ENCODE measurements around the gene STRA8.

The STRA8 gene

DNA sequence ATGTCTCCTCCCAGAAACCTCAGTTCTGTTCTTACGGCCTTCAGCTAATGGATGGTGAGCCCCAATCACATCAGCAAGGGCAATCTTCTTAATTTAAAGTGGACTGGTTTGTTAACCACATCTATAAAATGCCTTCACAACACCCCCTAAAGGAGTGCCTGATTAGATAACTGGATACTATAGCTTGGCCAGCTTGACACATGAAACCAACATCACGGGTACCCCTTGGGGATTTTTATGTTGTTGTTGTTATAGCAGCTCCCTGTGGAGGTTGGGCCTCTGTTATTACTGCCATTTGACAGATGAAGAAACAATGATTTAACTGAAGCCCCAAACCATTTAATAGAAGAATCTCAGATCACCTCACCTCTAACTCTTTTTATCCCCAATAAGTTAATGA lies 26.8 kb downstream of the STRA8 start:
- Histone ChIP-seq H3K4me1 (ENCODE audit: insufficient read depth, low read length) (peaks cover 26% of the 10 kb centered on the region), H3K27me3 (ENCODE audit: control insufficient read depth in 1 of 2, insufficient read depth in 2 of 2, low read length in 2 of 2) (no peaks in the 10 kb centered on the region), H3K9me3 (ENCODE audit: low read length) (no peaks in the 10 kb centered on the region), H3K36me3 (ENCODE audit: insufficient read depth, low read length) (no peaks in the 10 kb centered on the region), H3K9ac (ENCODE audit: low read length) (no peak overlapping the region), H3K4me3 (ENCODE audit: low read depth in 1 of 2, low read length in 2 of 2) (no peak overlapping the region), H3K27ac (ENCODE audit: low read depth, low read length) (no peak overlapping the region)

DNA sequence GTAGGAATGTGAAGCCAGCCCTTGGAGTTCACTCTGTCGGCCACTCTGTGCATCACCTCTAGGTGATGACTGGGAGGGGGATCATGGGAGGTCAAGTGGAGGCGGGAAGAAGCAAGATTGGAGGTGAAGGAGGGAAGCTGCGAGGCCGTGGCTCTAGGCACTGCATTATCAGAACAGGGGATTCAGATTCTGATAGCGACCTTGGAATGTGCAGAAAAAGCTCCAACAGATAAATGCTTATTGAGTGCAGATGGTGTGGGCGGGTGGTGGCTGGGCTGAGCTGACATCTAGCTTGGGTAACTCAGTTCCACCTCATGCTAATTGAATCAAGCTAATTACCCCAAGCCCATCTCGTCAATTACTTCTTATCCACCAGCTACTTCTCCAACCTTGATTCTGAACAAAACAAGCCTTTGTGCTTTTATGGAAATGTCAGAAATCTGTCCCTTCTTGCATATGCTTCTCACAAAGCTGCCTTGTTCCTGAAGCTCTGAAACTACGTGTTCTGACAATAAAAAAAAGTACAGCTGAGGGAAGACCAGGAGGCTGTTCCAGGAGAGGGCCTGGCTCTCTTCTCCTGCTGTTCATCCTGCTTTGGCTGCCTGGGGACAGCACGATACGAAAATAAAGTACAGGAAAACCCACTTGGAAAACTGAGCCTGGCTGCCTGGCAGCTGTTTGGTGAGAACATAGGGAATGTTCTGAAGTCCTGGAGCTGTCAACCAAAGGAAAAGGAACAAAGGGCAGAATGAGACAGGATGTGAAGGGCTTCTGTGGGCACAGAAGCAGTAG lies 27.5 kb downstream of the STRA8 start:
- Histone ChIP-seq H3K9ac (ENCODE audit: low read length) (no peak overlapping the region), H3K36me3 (ENCODE audit: insufficient read depth, low read length) (no peaks in the 10 kb centered on the region), H3K9me3 (ENCODE audit: low read length) (no peaks in the 10 kb centered on the region), H3K4me3 (ENCODE audit: low read depth in 1 of 2, low read length in 2 of 2) (no peak overlapping the region), H3K27ac (ENCODE audit: low read depth, low read length) (no peak overlapping the region), H3K4me1 (ENCODE audit: insufficient read depth, low read length) (peaks cover 26% of the 10 kb centered on the region), H3K27me3 (ENCODE audit: control insufficient read depth in 1 of 2, insufficient read depth in 2 of 2, low read length in 2 of 2) (no peaks in the 10 kb centered on the region)

DNA sequence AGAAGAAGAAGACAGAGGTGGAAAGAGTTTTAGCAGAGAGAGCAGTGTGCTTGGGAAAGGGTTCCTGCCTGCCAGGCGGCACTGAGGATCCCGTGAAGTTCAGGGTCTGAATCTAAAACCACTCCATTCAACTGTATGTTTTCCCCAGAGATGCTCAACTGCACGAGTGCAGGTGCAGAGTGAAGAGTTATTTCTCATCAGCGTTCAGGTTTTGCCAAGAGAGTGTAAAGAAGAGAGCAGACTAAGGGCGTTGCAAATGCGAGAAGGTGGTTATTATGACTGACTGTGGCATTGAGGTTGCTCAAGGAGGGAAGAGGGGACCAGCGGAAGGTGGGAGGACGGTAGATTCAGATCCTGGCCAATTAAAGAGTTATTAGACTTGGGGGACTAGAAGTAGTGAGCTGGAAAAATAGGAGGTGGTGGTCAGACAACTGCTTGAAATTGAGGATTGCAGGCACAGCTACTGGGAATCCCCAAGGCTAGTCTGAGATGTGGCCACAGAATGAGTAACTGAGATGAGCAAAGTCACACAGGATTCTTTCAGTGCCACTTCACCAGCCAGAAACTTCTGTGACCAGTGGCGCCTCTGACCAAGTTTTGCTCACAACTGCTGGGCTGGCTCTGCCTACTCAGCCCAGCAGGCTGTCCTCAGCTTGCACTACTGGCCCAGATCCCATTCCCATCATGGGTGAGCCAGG lies 29.1 kb downstream of the STRA8 start:
- no peak overlapping the region for H3K27ac ChIP-seq (ENCODE audit: low read depth, low read length)
- no peaks in the 10 kb centered on the region for H3K36me3 ChIP-seq (ENCODE audit: insufficient read depth, low read length)
- no peak overlapping the region for H3K9ac ChIP-seq (ENCODE audit: low read length)
- no peak overlapping the region for H3K4me3 ChIP-seq (ENCODE audit: low read depth in 1 of 2, low read length in 2 of 2)
- no peaks in the 10 kb centered on the region for H3K9me3 ChIP-seq (ENCODE audit: low read length)
- H3K27me3 ChIP-seq (ENCODE audit: control insufficient read depth in 1 of 2, insufficient read depth in 2 of 2, low read length in 2 of 2): no peaks in the 10 kb centered on the region
- H3K4me1 ChIP-seq (ENCODE audit: insufficient read depth, low read length): peaks cover 26% of the 10 kb centered on the region

DNA sequence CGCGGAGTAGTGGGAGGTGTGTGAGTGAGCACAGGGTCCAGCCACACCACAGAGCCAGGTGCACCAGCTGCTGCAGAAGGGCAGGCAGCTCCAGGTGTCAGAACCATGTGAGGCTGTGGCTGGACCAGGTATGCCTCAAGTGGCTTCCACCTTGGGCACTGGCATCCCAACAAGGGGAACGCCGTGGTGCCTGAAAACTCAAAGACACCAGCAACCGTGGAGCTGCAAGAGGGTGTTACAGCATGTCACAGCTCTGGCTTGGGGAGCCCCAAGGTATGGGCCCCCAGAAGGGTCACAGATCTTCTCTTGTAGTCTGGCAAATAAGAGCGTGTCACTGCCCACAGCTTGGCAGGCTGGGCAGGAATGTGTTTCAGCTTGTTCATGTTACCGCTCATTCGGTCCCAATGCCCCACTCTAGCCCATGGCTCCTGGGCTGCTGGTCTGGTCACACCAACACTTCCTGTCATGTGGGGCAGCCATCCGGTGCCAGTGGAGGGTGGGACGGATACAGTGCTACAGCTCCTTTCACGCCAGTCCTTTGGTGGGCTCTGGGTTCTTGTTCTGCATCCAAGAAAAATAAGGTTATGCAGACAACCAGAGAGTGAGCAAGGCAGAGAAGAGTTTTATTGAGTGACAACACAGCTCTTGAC lies 29.8 kb downstream of the STRA8 start:
- no peaks in the 10 kb centered on the region for H3K36me3 ChIP-seq (ENCODE audit: insufficient read depth, low read length)
- H3K9me3 ChIP-seq (ENCODE audit: low read length): no peaks in the 10 kb centered on the region
- H3K9ac ChIP-seq (ENCODE audit: low read length): no peak overlapping the region
- no peak overlapping the region for H3K27ac ChIP-seq (ENCODE audit: low read depth, low read length)
- H3K27me3 ChIP-seq (ENCODE audit: control insufficient read depth in 1 of 2, insufficient read depth in 2 of 2, low read length in 2 of 2): no peaks in the 10 kb centered on the region
- no peak overlapping the region for H3K4me3 ChIP-seq (ENCODE audit: low read depth in 1 of 2, low read length in 2 of 2)
- peaks cover 26% of the 10 kb centered on the region for H3K4me1 ChIP-seq (ENCODE audit: insufficient read depth, low read length)

DNA sequence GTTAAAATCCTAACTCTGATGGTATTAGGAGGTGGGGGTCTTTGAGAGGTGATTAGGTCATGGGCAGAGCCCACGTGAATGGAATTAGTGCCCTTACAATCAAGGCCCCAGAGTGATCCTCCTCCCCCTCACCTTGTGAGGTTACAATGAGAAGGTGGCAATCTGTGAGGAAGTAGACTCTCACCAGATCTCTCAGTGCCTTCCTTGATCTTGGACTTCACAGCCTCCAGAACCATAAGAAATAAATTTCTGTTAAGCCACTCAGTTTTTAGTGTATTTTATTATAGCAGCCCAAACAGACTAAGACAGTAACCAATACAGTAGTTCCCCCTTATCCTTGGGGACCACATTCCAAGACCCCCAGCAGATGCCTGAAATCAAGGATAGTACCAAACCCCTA lies 32.0 kb downstream of the STRA8 start:
- Histone ChIP-seq H3K4me3 (ENCODE audit: low read depth in 1 of 2, low read length in 2 of 2) (no peak overlapping the region), H3K4me1 (ENCODE audit: insufficient read depth, low read length) (peaks cover 15% of the 10 kb centered on the region), H3K36me3 (ENCODE audit: insufficient read depth, low read length) (no peaks in the 10 kb centered on the region), H3K27me3 (ENCODE audit: control insufficient read depth in 1 of 2, insufficient read depth in 2 of 2, low read length in 2 of 2) (no peaks in the 10 kb centered on the region), H3K9ac (ENCODE audit: low read length) (no peak overlapping the region), H3K9me3 (ENCODE audit: low read length) (no peaks in the 10 kb centered on the region), H3K27ac (ENCODE audit: low read depth, low read length) (no peak overlapping the region)

DNA sequence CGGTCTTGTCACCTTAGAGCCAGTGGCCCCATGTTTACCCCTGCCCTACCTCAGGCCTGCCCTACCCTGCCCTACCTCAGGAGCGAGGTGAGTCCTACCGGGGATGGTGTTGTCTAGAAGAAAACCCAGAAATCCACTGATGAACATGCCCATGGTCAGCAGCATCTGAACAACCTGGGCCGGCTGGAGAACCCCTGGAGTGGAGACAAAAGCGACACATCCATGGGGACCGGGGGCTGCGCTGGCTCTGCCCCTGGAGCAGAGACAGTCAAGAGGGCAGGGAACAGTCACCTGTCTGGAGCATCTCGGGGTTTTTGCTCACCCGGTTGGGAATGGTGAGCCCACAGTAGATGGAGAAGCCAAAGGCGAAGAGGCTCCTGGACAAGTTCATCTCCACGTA lies 36.3 kb downstream of the STRA8 start:
- H3K27me3 ChIP-seq (ENCODE audit: control insufficient read depth in 1 of 2, insufficient read depth in 2 of 2, low read length in 2 of 2): no peaks in the 10 kb centered on the region

DNA sequence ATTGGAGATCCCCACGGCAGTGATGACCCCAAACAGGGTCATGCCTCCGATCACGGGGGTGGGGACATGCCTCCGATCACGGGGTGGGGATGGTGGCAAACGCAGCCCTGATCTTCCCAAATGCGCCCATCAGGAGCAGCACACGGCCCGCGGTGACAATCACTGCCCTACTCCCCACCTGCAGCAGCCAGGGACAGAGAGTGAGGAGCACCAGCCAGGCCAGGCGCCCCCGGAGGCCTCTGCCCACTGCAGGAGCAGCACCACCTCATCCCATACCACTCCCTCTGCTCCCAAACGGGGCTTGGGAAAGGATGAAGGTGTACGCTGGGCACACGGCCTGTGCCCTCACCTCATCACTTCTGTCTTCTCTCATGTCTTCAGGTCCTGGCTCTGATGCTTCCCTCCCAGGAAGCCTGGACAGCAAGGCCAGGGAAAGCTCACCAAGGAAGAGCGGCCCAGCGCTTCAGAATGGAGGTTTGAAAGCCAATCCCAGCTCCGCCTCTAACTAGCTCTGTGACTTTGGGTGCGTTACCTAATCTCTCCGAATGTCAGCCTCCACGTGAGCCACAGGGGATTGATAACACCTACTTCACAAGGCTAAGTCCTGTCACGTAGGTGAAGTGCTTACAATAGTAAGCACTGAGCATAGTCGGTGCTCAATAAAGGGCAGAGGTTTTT lies 37.1 kb downstream of the STRA8 start:
- no peaks in the 10 kb centered on the region for H3K36me3 ChIP-seq (ENCODE audit: insufficient read depth, low read length)
- no peak overlapping the region for H3K9ac ChIP-seq (ENCODE audit: low read length)
- H3K4me1 ChIP-seq (ENCODE audit: insufficient read depth, low read length): no peaks in the 10 kb centered on the region
- no peaks in the 10 kb centered on the region for H3K9me3 ChIP-seq (ENCODE audit: low read length)
- H3K27ac ChIP-seq (ENCODE audit: low read depth, low read length): no peak overlapping the region
- H3K4me3 ChIP-seq (ENCODE audit: low read depth in 1 of 2, low read length in 2 of 2): no peak overlapping the region
- no peaks in the 10 kb centered on the region for H3K27me3 ChIP-seq (ENCODE audit: control insufficient read depth in 1 of 2, insufficient read depth in 2 of 2, low read length in 2 of 2)

More for the DNA sequence above, 36.3 kb downstream of the STRA8 start:
- H3K36me3 ChIP-seq (ENCODE audit: insufficient read depth, low read length): no peaks in the 10 kb centered on the region
- H3K27ac ChIP-seq (ENCODE audit: low read depth, low read length): no peak overlapping the region
- no peak overlapping the region for H3K4me3 ChIP-seq (ENCODE audit: low read depth in 1 of 2, low read length in 2 of 2)
- H3K9me3 ChIP-seq (ENCODE audit: low read length): no peaks in the 10 kb centered on the region
- H3K9ac ChIP-seq (ENCODE audit: low read length): no peak overlapping the region
- no peaks in the 10 kb centered on the region for H3K4me1 ChIP-seq (ENCODE audit: insufficient read depth, low read length)

DNA sequence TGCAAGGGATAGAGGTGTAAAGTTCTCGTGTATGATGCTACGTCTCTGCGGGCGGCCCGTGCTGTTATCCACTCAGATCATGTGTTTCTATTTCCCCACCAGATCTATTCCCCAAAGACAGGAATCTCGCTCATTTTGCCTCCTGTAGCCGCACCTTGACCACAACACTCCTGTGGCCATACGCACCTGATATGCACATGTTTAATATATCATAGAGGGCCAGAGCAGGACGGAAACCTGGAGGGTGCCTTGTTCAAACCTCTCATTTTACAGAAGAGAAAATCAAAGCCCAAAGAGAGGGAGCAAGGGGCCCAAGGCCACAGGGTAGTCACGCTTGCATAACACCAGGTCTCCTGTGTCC lies 37.6 kb downstream of the STRA8 start:
- H3K4me3 ChIP-seq (ENCODE audit: low read depth in 1 of 2, low read length in 2 of 2): no peak overlapping the region
- H3K4me1 ChIP-seq (ENCODE audit: insufficient read depth, low read length): no peaks in the 10 kb centered on the region
- no peaks in the 10 kb centered on the region for H3K9me3 ChIP-seq (ENCODE audit: low read length)
- H3K27ac ChIP-seq (ENCODE audit: low read depth, low read length): no peak overlapping the region
- H3K36me3 ChIP-seq (ENCODE audit: insufficient read depth, low read length): no peaks in the 10 kb centered on the region
- H3K27me3 ChIP-seq (ENCODE audit: control insufficient read depth in 1 of 2, insufficient read depth in 2 of 2, low read length in 2 of 2): no peaks in the 10 kb centered on the region
- no peak overlapping the region for H3K9ac ChIP-seq (ENCODE audit: low read length)

DNA sequence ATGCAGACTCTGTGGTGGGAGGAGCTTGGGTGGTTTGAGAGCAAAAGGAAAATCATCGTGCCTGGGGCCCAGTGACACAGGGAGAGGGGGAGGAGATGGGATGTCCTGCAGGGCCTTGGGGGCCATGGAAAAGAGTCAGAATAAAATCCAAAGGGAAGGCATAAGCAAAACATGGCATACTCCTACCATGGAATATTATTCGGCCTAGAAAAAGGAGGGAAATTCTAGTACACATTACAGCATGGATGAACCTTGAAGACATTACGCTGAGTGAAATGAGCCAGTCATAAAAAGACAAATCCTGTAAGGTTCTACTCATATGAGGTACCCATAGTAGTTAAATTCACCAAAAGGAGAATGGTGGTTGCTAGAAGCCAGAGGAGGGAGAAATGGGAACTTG lies 38.7 kb downstream of the STRA8 start:
- Histone ChIP-seq H3K36me3 (ENCODE audit: insufficient read depth, low read length) (no peaks in the 10 kb centered on the region), H3K9ac (ENCODE audit: low read length) (no peak overlapping the region), H3K4me3 (ENCODE audit: low read depth in 1 of 2, low read length in 2 of 2) (no peak overlapping the region), H3K9me3 (ENCODE audit: low read length) (no peaks in the 10 kb centered on the region), H3K27me3 (ENCODE audit: control insufficient read depth in 1 of 2, insufficient read depth in 2 of 2, low read length in 2 of 2) (no peaks in the 10 kb centered on the region), H3K4me1 (ENCODE audit: insufficient read depth, low read length) (no peaks in the 10 kb centered on the region), H3K27ac (ENCODE audit: low read depth, low read length) (no peak overlapping the region)

DNA sequence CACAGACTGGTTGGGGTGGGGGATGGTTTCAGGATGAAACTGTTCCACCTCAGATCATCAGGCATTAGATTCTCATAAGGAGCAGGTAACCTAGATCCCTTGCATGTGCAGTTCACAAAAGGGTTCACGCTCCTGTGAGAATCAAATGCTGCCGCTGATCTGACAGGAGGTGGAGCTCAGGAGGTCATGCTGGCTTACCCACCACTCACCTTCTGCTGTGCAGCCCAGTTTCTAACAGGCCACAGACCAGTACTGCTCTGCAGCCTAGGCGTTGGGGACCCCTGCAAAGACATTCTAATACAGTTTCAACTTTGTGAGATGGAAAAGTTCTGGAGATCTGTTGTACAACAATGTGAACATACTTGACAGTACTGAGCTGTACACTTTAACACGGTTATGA lies 39.9 kb downstream of the STRA8 start:
- Histone ChIP-seq H3K4me3 (ENCODE audit: low read depth in 1 of 2, low read length in 2 of 2) (no peak overlapping the region), H3K36me3 (ENCODE audit: insufficient read depth, low read length) (no peaks in the 10 kb centered on the region), H3K9me3 (ENCODE audit: low read length) (no peaks in the 10 kb centered on the region), H3K9ac (ENCODE audit: low read length) (no peak overlapping the region), H3K27ac (ENCODE audit: low read depth, low read length) (no peak overlapping the region), H3K4me1 (ENCODE audit: insufficient read depth, low read length) (no peaks in the 10 kb centered on the region), H3K27me3 (ENCODE audit: control insufficient read depth in 1 of 2, insufficient read depth in 2 of 2, low read length in 2 of 2) (no peaks in the 10 kb centered on the region)

DNA sequence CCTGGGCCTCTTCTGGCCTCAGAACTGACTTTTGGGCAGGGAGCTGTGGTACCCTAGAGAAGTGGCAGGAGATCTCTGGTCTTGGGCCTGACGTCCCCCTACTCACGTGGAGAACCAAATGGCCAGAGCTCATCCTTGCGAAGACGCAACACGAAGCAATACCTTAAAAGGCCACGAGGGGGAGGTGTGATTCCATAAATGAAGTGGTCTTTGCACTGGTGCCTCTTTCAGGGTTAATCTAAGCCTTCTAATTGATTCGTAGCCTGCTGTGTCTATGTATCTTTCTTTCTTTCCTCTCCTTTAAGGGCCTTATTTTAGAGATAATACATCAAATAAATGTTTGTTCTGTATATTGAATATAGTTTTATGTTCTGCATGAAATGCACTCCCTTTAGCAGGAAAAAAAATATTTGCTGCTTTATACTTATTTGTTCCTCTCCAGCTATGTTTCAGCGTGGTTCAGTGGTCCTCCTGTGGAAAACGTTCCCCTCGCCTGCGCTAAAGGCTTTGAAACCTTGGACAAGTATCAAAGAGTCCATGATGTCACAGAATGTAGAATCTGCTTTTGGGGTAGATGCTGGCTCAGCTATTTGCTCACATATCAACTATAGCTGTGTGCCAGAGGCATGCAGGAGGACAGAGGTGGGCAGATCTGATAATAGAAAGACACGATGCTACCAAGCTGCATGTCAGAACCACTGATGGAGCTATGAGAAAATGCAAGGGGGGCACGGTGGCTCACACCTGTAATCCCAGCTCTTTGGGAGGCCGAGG lies 41.0 kb downstream of the STRA8 start:
- H3K4me3 ChIP-seq (ENCODE audit: low read depth in 1 of 2, low read length in 2 of 2): no peak overlapping the region
- no peaks in the 10 kb centered on the region for H3K4me1 ChIP-seq (ENCODE audit: insufficient read depth, low read length)
- no peaks in the 10 kb centered on the region for H3K36me3 ChIP-seq (ENCODE audit: insufficient read depth, low read length)
- H3K9me3 ChIP-seq (ENCODE audit: low read length): no peaks in the 10 kb centered on the region
- no peak overlapping the region for H3K27ac ChIP-seq (ENCODE audit: low read depth, low read length)
- no peak overlapping the region for H3K9ac ChIP-seq (ENCODE audit: low read length)
- no peaks in the 10 kb centered on the region for H3K27me3 ChIP-seq (ENCODE audit: control insufficient read depth in 1 of 2, insufficient read depth in 2 of 2, low read length in 2 of 2)

Data from muscle layer of colon (tissue), 2 donors.